Upper lobe of left lung (tissue), 4 donors: Measurements from ENCODE around the gene CCL20.

ENCODE experiments used
- POLR2A ChIP-seq, 4 donors: fragments of 450-650 bp; IDR thresholded peaks; one replicate each; pipeline ENCODE4 v1.5.1; 2016 to 2017; ENCODE audit warnings: antibody characterized with exemption in 4 of 4, mild to moderate bottlenecking in 2 of 4
- TF ChIP-seq, protein P1 (sequence below), 6 experiments: fragments of 450-650 bp in 4 of 6; fragments of 200-600 bp in 2 of 6; sonication (generic) in 2 of 6; IDR thresholded peaks; one replicate each; pipeline ENCODE4 v1.5.1; 2016 to 2019; ENCODE audit warnings: antibody characterized with exemption in 6 of 6

DNA sequence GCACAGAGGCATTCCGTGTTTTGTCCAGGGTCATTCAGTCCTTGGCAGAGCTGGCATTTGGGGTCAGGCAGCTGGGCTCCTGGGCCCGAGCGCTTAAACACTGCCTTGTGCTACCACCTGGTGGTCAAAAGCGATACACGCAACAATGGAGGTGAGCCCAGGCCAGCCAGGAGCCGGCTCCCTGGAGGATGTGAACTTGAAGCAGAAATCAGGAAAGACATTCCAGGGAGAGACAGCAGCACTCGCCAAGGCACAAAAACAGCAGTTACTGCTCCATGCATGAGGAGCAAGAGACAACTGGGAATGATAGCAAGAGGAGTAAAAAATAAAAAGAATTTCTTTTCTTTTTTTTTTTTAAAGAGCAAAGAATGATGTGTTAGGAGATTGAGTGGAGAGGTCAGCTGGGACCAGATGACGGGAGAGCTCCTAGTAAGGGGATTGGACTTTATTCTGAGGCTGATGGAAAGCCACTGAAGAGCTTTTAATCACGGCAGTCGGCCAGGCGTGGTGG, 47.2 kb upstream of the CCL20 start:
- TF ChIP-seq, protein P1, sequence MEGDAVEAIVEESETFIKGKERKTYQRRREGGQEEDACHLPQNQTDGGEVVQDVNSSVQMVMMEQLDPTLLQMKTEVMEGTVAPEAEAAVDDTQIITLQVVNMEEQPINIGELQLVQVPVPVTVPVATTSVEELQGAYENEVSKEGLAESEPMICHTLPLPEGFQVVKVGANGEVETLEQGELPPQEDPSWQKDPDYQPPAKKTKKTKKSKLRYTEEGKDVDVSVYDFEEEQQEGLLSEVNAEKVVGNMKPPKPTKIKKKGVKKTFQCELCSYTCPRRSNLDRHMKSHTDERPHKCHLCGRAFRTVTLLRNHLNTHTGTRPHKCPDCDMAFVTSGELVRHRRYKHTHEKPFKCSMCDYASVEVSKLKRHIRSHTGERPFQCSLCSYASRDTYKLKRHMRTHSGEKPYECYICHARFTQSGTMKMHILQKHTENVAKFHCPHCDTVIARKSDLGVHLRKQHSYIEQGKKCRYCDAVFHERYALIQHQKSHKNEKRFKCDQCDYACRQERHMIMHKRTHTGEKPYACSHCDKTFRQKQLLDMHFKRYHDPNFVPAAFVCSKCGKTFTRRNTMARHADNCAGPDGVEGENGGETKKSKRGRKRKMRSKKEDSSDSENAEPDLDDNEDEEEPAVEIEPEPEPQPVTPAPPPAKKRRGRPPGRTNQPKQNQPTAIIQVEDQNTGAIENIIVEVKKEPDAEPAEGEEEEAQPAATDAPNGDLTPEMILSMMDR (IDR thresholded peaks at IDR 0.05), result peak; percentile 80 to 91 (median 83)
- no peak for TF ChIP-seq POLR2A (IDR thresholded peaks at IDR 0.05)
